ENCODE results near the gene PEF1.

DNA sequence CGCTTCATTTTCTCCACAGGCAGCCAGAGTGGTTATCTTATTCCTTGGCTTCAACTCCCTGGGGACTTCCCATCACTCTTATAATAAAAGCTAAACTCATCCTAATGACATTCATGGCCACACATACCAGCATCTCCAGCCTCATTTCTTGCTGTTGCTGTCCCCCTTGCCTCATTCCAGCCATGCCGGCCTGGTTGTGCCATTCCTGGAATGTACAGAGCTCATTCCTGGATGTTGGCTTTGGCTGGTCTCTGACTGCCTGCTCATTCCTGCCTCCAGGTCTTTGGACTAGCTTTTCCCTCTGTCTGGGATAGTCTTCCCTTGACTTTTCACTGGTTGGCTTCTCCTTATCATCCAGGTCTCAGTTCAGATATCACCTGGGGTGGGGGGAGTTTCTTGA lies 2.4 kb upstream of the PEF1 start:
- TF ChIP-seq CTCF (IDR thresholded peaks at IDR 0.05), result no peak
- TF ChIP-seq POLR2AphosphoS5 (IDR thresholded peaks at IDR 0.05; ENCODE audit: insufficient read depth in 1 of 2, low read depth in 1 of 2), result no peak
- no peak for TF ChIP-seq POLR2A (IDR thresholded peaks at IDR 0.05)

Data from vagina (tissue), 2 donors.